SK-N-SH treated with all-trans-retinoic acid at 6 μM for 48 hours (cell line): ENCODE results near the gene SORCS2.

Experiments used
- ATAC-seq: fragments of 200-7000 bp; cut with Tn5 transposase; 3 replicates; pipeline ENCODE4 v1.9.1; 2020; ENCODE audit warnings: mild to moderate bottlenecking, moderate library complexity
- ARNTL ChIP-seq: fragments of 450-650 bp; formaldehyde crosslinking; IDR thresholded peaks from 2 replicates; pipeline ENCODE4 v1.5.0; 2020; ENCODE audit warnings: low read depth, mild to moderate bottlenecking, moderate library complexity, borderline replicate concordance
- BACH2 ChIP-seq: fragments of 250-450 bp; sonication (Bioruptor Pico); IDR thresholded peaks from 2 replicates; pipeline ENCODE4 v1.9.0; 2021; ENCODE audit warnings: mild to moderate bottlenecking, borderline replicate concordance
- CSDC2 ChIP-seq: fragments of 250-450 bp; sonication (Bioruptor Pico); IDR thresholded peaks from 2 replicates; pipeline ENCODE4 v1.5.0; 2020; ENCODE audit warnings: mild to moderate bottlenecking, moderate library complexity
- ESRRG ChIP-seq: fragments of 250-450 bp; sonication (Bioruptor Pico); IDR thresholded peaks from 2 replicates; pipeline ENCODE4 v1.6.1; 2021; ENCODE audit warnings: mild to moderate bottlenecking
- ISL1 ChIP-seq: fragments of 250-450 bp; sonication (Bioruptor Pico); IDR thresholded peaks from 2 replicates; pipeline ENCODE4 v2.1.2; 2022; ENCODE audit warnings: mild to moderate bottlenecking, moderate library complexity
- OSR1 ChIP-seq: fragments of 250-450 bp; sonication (Bioruptor Pico); IDR thresholded peaks from 2 replicates; pipeline ENCODE4 v1.8.0; 2022; ENCODE audit warnings: moderate library complexity, mild to moderate bottlenecking, inconsistent platforms
- RARB ChIP-seq: fragments of 250-450 bp; sonication (Bioruptor Pico); IDR thresholded peaks from 2 replicates; pipeline ENCODE4 v1.8.0; 2021; ENCODE audit warnings: mild to moderate bottlenecking, moderate library complexity
- SNAI2 ChIP-seq: fragments of 250-450 bp; sonication (Bioruptor Pico); IDR thresholded peaks from 2 replicates; pipeline ENCODE4 v1.5.0; 2020; ENCODE audit warnings: mild to moderate bottlenecking, moderate library complexity
- TCF4 ChIP-seq: fragments of 250-450 bp; sonication (Bioruptor Pico); IDR thresholded peaks from 2 replicates; pipeline ENCODE4 v1.8.0; 2021; ENCODE audit warnings: mild to moderate bottlenecking, moderate library complexity, borderline replicate concordance
- TOX ChIP-seq: fragments of 250-450 bp; sonication (Bioruptor Pico); IDR thresholded peaks from 2 replicates; pipeline ENCODE4 v1.8.0; 2021; ENCODE audit warnings: mild to moderate bottlenecking, moderate library complexity, borderline replicate concordance
- ZFP3 ChIP-seq: fragments of 250-450 bp; sonication (Bioruptor Pico); IDR thresholded peaks from 2 replicates; pipeline ENCODE4 v1.5.0; 2020; ENCODE audit warnings: mild to moderate bottlenecking, moderate library complexity
- ZFP30 ChIP-seq: fragments of 450-650 bp; formaldehyde crosslinking; IDR thresholded peaks from 2 replicates; pipeline ENCODE4 v1.5.0; 2022; ENCODE audit warnings: mild to moderate bottlenecking, moderate library complexity
- ZNF565 ChIP-seq: fragments of 450-650 bp; formaldehyde crosslinking; conservative IDR thresholded peaks from 2 replicates; pipeline ENCODE4 v1.5.0; 2020; ENCODE audit warnings: low read depth, mild to moderate bottlenecking, moderate library complexity
- ZNF8 ChIP-seq: fragments of 450-650 bp; formaldehyde crosslinking; IDR thresholded peaks from 2 replicates; pipeline ENCODE4 v1.5.0; 2020; ENCODE audit warnings: mild to moderate bottlenecking, moderate library complexity
- TF ChIP-seq, protein P1 (sequence below): fragments of 250-450 bp; sonication (Bioruptor Pico); IDR thresholded peaks from 2 replicates; pipeline ENCODE4 v1.5.1; 2021; ENCODE audit warnings: mild to moderate bottlenecking, moderate library complexity
- TF ChIP-seq, protein P2 (sequence below): fragments of 250-450 bp; sonication (Bioruptor Pico); IDR thresholded peaks from 2 replicates; pipeline ENCODE4 v1.8.0; 2021; ENCODE audit warnings: low read depth, mild to moderate bottlenecking, moderate library complexity, borderline replicate concordance
- TF ChIP-seq, protein P3 (sequence below): fragments of 250-450 bp; sonication (Bioruptor Pico); IDR thresholded peaks from 2 replicates; pipeline ENCODE4 v1.5.1; 2020; ENCODE audit warnings: low read depth, mild to moderate bottlenecking, moderate library complexity
- TF ChIP-seq, protein P4 (sequence below): fragments of 250-450 bp; sonication (Bioruptor Pico); IDR thresholded peaks from 2 replicates; pipeline ENCODE4 v1.5.0; 2020; ENCODE audit warnings: mild to moderate bottlenecking, moderate library complexity

The SORCS2 gene

DNA sequence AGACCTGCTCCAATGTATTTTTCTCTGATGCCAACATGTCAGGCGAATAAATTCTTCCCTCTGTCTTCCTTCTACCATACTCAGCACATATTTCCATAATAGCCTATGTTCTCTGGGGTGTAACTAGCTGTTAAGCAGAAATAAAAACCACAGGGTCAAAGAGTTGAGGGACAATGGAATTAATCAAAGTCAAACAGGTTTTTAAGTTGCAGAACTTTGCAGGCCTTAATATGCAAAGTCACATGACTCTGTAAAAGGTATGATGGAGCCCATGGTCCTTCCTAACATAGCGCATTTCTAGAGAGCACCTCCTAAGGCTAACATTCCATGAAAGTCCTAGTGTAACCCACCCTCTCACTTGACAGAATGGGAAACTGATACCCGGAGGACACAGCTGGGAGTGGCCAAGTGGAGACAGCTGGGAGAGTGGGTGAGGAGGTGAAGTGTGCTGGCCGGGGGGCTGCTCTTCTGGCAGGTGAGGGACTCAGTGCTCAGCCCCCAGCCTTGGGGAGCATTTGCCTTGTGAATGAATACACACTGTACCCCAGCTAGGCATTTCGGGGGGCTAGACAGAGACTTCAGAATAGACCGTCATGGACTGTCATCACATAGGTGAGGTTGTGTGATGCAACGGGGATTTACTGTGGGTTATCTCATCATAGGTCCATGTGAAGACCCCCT is 8.4 kb upstream of the SORCS2 start:
- no peak for ATAC-seq
- TF ChIP-seq ZFP3 (CRISPR knock-in tag): no peak
- no peak for TF ChIP-seq TCF4
- TF ChIP-seq, protein P1, sequence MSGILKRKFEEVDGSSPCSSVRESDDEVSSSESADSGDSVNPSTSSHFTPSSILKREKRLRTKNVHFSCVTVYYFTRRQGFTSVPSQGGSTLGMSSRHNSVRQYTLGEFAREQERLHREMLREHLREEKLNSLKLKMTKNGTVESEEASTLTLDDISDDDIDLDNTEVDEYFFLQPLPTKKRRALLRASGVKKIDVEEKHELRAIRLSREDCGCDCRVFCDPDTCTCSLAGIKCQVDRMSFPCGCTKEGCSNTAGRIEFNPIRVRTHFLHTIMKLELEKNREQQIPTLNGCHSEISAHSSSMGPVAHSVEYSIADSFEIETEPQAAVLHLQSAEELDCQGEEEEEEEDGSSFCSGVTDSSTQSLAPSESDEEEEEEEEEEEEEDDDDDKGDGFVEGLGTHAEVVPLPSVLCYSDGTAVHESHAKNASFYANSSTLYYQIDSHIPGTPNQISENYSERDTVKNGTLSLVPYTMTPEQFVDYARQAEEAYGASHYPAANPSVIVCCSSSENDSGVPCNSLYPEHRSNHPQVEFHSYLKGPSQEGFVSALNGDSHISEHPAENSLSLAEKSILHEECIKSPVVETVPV (CRISPR knock-in tag): no peak
- no peak for TF ChIP-seq ZNF565 (CRISPR knock-in tag)
- TF ChIP-seq TOX (CRISPR knock-in tag): no peak
- no peak for TF ChIP-seq OSR1
- TF ChIP-seq, protein P2, sequence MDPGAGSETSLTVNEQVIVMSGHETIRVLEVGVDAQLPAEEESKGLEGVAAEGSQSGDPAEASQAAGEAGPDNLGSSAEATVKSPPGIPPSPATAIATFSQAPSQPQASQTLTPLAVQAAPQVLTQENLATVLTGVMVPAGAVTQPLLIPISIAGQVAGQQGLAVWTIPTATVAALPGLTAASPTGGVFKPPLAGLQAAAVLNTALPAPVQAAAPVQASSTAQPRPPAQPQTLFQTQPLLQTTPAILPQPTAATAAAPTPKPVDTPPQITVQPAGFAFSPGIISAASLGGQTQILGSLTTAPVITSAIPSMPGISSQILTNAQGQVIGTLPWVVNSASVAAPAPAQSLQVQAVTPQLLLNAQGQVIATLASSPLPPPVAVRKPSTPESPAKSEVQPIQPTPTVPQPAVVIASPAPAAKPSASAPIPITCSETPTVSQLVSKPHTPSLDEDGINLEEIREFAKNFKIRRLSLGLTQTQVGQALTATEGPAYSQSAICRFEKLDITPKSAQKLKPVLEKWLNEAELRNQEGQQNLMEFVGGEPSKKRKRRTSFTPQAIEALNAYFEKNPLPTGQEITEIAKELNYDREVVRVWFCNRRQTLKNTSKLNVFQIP (CRISPR knock-in tag): no peak
- TF ChIP-seq, protein P3, sequence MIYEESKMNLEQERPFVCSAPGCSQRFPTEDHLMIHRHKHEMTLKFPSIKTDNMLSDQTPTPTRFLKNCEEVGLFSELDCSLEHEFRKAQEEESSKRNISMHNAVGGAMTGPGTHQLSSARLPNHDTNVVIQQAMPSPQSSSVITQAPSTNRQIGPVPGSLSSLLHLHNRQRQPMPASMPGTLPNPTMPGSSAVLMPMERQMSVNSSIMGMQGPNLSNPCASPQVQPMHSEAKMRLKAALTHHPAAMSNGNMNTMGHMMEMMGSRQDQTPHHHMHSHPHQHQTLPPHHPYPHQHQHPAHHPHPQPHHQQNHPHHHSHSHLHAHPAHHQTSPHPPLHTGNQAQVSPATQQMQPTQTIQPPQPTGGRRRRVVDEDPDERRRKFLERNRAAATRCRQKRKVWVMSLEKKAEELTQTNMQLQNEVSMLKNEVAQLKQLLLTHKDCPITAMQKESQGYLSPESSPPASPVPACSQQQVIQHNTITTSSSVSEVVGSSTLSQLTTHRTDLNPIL (CRISPR knock-in tag): no peak
- TF ChIP-seq, all 23 proteins: peak for 0

DNA sequence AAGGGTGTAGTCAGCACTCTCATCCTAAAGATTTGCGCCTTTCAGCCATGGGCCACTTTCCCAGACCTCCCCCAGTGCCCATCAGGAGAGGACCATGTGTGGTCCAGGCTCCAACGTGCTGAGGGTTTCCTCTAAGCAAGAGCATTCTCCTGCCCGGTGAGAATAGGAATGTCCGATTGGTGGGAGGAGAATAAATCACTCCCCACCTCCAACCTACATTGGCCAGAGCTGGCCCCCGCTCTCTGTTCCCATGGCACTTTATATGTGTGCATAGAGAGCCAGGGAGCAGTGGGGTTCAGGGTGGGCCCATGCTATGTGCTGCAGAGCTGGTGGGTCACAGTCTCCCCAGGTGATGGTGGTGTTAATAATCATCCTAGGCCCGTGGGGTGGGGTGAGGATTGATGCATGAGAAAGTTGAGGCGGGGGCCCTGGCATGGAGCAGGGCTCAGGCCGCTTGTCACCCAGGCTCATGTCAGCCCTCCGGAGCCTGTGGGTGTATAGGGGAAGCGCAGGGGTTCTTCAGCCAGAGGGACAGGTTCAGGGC is 6.8 kb upstream of the SORCS2 start:
- no peak for TF ChIP-seq ZFP30 (CRISPR knock-in tag)
- no peak for TF ChIP-seq ZNF565 (CRISPR knock-in tag)
- TF ChIP-seq ARNTL (CRISPR knock-in tag): no peak
- TF ChIP-seq ESRRG: no peak
- TF ChIP-seq, protein P1 (CRISPR knock-in tag): no peak
- TF ChIP-seq TCF4: no peak
- no peak for TF ChIP-seq BACH2
- no peak for TF ChIP-seq ZNF8 (CRISPR knock-in tag)
- TF ChIP-seq, protein P3 (CRISPR knock-in tag): no peak
- no peak for TF ChIP-seq RARB (CRISPR knock-in tag)
- TF ChIP-seq, all 23 proteins: peak for 0

DNA sequence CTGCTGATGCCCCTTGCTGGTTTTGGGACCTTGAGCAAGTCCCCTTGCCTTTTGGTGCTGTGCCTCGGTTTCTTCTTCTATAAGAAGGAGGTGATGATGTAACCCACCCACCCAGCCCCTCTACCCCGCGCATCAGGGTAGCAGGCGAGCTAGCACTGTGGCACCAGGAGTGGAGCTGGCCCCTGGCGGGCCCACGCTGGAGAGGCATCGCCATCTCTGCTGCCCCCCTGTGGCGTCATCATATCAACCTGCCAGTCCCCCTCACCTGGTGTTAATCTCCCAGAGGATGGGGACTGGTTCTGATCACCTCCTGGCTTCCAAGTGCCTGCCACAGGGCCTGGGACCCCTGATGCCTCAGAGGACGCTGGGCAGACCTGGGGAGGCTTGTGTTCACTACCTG is 6.3 kb upstream of the SORCS2 start:
- peak; percentile 67 for ATAC-seq
- TF ChIP-seq ZFP3 (CRISPR knock-in tag) (no peak), ESRRG (no peak), ISL1 (CRISPR knock-in tag) (no peak), SNAI2 (no peak), CSDC2 (CRISPR knock-in tag) (no peak)
- TF ChIP-seq, protein P1 (CRISPR knock-in tag): no peak
- TF ChIP-seq, all 23 proteins: peak for 0

More for the DNA sequence above, 6.8 kb upstream of the SORCS2 start:
- ATAC-seq: no peak

DNA sequence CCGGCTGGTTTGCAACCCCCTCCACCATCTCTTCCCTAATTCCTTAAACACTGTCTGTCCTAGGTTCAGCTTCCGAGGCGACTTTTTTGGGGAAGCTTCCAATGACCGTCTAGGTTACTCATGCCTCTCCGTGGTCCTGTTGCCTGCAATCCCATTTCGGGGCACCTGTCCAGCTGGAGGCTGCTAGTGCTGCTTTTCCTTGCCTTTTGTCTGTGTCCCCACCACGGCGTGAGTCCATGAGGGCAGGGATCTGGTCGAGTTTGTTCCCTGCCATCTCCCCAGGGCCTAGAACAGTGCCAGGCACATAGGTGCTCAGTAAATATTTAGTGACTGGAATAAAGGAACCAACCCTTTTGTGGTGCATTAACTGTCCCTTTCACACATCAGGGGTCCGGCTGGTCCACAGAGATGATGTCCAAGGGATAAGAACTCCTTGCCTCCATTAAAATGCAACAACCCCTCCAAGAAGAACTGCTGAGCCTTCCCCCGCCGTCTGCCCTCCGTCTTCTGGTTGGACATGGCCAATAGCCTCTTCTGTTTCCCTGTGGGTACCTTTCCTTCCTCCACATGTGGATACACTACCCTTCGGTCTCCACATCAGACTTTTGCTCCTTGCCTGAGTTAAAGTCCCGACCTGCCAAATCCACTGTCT is 5.7 kb upstream of the SORCS2 start:
- ATAC-seq: no peak
- TF ChIP-seq, protein P4, sequence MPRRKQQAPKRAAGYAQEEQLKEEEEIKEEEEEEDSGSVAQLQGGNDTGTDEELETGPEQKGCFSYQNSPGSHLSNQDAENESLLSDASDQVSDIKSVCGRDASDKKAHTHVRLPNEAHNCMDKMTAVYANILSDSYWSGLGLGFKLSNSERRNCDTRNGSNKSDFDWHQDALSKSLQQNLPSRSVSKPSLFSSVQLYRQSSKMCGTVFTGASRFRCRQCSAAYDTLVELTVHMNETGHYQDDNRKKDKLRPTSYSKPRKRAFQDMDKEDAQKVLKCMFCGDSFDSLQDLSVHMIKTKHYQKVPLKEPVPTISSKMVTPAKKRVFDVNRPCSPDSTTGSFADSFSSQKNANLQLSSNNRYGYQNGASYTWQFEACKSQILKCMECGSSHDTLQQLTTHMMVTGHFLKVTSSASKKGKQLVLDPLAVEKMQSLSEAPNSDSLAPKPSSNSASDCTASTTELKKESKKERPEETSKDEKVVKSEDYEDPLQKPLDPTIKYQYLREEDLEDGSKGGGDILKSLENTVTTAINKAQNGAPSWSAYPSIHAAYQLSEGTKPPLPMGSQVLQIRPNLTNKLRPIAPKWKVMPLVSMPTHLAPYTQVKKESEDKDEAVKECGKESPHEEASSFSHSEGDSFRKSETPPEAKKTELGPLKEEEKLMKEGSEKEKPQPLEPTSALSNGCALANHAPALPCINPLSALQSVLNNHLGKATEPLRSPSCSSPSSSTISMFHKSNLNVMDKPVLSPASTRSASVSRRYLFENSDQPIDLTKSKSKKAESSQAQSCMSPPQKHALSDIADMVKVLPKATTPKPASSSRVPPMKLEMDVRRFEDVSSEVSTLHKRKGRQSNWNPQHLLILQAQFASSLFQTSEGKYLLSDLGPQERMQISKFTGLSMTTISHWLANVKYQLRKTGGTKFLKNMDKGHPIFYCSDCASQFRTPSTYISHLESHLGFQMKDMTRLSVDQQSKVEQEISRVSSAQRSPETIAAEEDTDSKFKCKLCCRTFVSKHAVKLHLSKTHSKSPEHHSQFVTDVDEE: no peak
- TF ChIP-seq, protein P1 (CRISPR knock-in tag): no peak
- no peak for TF ChIP-seq ZFP30 (CRISPR knock-in tag)
- TF ChIP-seq, protein P3 (CRISPR knock-in tag): no peak
- TF ChIP-seq SNAI2: no peak
